Kidney epithelial cell (primary cell): ENCODE measurements around the gene CEP295NL. TPM values are rescaled to one million over a fixed set of nuclear protein-coding genes. Genes with fewer than 3 reads are reported as not detected.

ENCODE experiments used
- DNase-seq: peaks from one replicate; pipeline ENCODE4 v3.0.0-alpha.2; 2010; ENCODE audit warnings: low read depth
- H3K27me3 ChIP-seq: 2 replicates; pipeline ENCODE4 v1.6.0; 2011; ENCODE audit warnings: low read length; ENCODE audit not compliant: control insufficient read depth, insufficient read depth
- H3K36me3 ChIP-seq: 2 replicates; pipeline ENCODE4 v1.5.1; 2011; ENCODE audit warnings: low read length; ENCODE audit not compliant: control insufficient read depth, insufficient read depth
- H3K4me3 ChIP-seq: 2 replicates; pipeline ENCODE4 v1.5.1; 2011; ENCODE audit warnings: low read depth, mild to moderate bottlenecking, control low read depth, low read length
- total RNA-seq: library from RNA; depleted of rRNA; stranded (reverse); fragments of >200 nt; gene quantifications from 2 replicates; pipeline ENCODE4 v1.2.3, GENCODE V29; 2015
- TF ChIP-seq, protein P1 (sequence below): IDR thresholded peaks from 2 replicates; pipeline ENCODE4 v1.5.1; 2011; ENCODE audit warnings: mild to moderate bottlenecking, moderate library complexity, low read length, control low read depth, inconsistent platforms; ENCODE audit not compliant: insufficient read depth, poor library complexity, severe bottlenecking

Gene CEP295NL
- total RNA-seq, 1 donor from 2014 or later, result 0.63 TPM

DNA sequence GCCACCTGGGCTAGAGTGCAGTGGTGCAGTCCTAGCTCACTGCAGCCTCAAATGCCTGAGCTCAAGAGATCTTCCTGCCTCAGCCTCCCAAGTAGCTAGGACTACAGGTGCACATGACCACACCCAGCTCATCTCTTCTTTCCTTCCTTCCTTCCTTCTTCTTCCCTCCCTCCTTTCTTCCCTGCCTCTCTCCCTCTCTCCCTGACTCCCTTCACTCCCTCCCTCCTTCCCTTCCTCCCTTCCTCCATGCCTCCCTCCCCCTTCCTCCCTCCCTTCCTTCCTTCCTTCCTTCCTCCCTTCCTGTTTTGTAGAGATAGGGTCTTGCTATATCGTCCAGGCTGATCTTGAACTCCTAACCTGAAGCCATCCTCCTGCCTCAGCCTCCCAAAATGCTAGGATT, 38.9 kb downstream of the CEP295NL start:
- Histone ChIP-seq H3K27me3 (no peaks in the 10 kb centered on the region), H3K4me3 (no peak overlapping the region), H3K36me3 (no peaks in the 10 kb centered on the region)
- TF ChIP-seq, protein P1, sequence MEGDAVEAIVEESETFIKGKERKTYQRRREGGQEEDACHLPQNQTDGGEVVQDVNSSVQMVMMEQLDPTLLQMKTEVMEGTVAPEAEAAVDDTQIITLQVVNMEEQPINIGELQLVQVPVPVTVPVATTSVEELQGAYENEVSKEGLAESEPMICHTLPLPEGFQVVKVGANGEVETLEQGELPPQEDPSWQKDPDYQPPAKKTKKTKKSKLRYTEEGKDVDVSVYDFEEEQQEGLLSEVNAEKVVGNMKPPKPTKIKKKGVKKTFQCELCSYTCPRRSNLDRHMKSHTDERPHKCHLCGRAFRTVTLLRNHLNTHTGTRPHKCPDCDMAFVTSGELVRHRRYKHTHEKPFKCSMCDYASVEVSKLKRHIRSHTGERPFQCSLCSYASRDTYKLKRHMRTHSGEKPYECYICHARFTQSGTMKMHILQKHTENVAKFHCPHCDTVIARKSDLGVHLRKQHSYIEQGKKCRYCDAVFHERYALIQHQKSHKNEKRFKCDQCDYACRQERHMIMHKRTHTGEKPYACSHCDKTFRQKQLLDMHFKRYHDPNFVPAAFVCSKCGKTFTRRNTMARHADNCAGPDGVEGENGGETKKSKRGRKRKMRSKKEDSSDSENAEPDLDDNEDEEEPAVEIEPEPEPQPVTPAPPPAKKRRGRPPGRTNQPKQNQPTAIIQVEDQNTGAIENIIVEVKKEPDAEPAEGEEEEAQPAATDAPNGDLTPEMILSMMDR, result no peak
- DNase-seq, result no peak

DNA sequence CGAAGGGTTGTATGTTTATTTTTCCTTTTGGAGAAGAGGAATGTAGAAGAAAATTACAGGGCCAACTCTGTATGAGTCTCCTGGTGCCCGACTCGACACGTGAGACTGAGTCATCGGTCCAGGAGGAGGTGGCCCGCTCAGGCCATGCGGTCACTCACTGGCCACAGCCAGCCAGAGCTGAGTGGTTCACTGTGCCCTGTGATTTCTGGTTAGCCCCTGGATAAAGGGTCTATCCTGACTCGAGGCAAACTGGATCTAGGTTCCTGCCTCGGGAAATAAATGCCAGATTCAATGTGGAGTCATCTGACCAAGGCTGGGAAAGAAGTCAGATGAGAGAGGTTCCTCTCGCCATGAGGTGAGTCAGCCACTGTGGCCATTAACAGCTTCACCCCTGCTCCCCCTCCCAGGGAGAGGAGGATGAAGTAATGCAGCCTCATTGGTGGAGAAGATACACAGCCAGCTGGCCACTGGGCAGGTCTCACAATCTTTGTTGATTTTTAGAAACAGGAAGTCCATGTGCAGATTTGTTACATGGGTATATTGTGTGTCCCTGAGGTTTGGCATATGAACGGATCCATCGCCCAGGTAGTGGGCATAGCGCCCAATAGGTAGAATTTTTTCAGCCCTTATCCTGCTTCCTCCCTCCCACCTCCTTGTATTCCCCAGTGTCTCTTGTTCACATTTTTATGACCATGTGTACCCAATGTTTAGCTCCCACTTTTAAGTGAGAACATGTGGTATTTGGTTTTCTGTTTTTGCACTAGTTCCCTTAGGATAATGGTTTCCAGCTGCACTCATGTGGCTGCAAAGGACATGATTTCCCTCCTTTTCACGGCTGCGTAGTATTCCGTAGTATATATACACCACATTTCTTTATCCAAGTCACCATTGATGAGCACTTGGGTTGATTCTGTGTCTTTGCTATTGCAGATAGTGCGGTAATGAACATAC, 40.7 kb downstream of the CEP295NL start:
- TF ChIP-seq, protein P1, result no peak
- no peak overlapping the region for H3K4me3 ChIP-seq
- peak; percentile 88 for DNase-seq
- H3K36me3 ChIP-seq, result no peaks in the 10 kb centered on the region
- no peaks in the 10 kb centered on the region for H3K27me3 ChIP-seq

DNA sequence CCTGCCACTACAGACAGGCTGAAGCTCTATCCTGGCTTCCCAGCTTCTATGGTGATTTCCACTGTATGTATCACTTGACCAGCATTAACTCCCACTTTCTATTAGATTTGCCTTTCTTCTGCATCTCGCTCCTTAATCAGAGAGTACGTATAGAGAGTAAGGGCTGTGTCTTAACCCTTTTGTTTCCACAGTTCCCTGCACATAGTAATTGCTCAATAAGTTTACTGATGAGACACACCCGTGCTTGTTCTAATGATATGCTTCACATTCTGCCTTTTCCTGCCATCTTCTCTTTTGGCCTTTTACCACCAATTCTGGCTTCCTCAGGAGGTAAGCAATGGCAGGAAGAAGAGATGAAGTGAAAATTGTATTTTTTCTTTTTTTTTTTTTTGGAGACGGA, 41.8 kb downstream of the CEP295NL start:
- TF ChIP-seq, protein P1, result no peak
- Histone ChIP-seq H3K4me3 (no peak overlapping the region), H3K36me3 (peaks cover 1% of the 10 kb centered on the region), H3K27me3 (no peaks in the 10 kb centered on the region)
- DNase-seq, result no peak

DNA sequence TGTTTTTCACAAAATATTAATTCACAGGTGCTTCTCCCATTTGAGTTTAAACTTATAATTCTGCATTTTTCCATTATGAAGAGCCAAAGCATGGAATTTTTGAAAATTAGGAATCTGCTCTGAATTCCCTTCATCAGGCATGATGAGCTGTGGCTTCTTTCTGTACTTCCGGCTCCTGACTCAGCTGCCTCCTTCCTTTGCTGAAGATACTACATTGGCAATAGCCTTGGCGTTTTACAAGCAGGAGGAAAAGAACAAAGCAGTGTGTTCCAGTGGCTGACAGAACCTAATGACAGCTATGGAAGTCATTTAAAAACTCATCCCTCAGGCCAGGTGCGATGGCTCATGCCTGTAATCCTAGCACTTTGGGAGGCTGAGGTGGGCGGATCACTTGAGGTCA, 44.0 kb downstream of the CEP295NL start:
- TF ChIP-seq, protein P1, result no peak

DNA sequence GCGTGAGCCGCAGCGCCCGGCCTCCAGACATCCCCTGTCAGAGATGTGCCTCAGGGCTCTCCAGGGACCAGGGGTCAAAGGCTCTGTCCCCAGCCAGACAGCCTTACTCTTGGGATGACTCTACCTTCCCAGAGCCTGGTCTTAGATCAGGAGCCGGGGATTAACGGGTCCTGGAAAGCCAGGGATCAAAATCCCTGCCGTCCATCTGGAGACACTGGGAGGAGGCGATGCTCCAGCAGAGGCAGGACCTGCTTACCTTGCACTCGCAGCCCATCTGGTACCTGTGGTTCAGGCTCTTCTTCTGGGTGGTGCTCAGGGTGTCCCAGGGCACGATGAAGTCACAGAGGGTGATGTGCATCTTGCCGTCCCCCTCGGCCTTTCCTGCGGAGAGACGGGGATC, 45.7 kb downstream of the CEP295NL start:
- Histone ChIP-seq H3K36me3 (peaks cover 1% of the 10 kb centered on the region), H3K27me3 (no peaks in the 10 kb centered on the region), H3K4me3 (no peak overlapping the region)
- no peak for DNase-seq
- TF ChIP-seq, protein P1, result no peak

More for the DNA sequence above, 44.0 kb downstream of the CEP295NL start:
- no peak overlapping the region for H3K4me3 ChIP-seq
- no peak for DNase-seq
- H3K27me3 ChIP-seq, result no peaks in the 10 kb centered on the region
- H3K36me3 ChIP-seq, result peaks cover 1% of the 10 kb centered on the region

DNA sequence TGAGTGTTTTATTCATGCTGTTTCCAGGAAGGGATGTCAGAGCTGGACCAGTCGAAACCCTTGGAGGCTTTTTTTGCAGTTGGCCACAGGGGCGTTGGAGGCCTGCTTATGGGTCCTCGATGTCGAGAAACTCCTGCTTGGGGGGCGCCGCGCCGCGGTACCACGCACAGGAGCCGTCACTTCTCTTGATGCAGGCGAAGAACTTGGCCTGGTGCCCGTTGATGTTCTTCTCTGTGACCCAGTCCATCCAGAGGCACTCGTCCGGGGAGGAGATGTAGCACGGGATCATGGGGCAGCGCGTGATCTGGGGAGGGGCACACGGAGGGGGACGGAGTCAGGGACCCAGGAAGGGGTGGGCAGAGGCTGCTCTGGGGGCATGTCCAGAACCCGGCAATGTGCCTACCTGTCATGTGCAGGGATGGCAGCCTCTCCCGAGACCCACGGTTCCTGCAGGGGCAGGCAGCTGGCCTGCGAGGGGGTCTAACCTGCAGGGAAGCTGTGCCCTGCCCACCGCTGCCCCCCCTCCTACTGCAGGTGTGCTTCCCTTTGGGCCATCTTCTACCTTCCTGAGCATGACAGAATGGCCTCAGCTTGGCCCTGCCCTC, 47.3 kb downstream of the CEP295NL start:
- Histone ChIP-seq H3K27me3 (no peaks in the 10 kb centered on the region), H3K4me3 (no peak overlapping the region), H3K36me3 (peaks cover 1% of the 10 kb centered on the region)
- TF ChIP-seq, protein P1, result no peak
- no peak for DNase-seq
